ENCODE measurements around the gene COL8A1.

Gene COL8A1

GRCh38 chr3:99761415-99762165, 123.2 kb downstream of the COL8A1 start:
- DNase-seq (ENCODE audit: low spot score), result no peak

GRCh38 chr3:99762901-99763300, 124.5 kb downstream of the COL8A1 start:
- no peak for DNase-seq (ENCODE audit: low spot score)

GRCh38 chr3:99764377-99764776, 126.0 kb downstream of the COL8A1 start:
- DNase-seq (ENCODE audit: low spot score), result no peak

GRCh38 chr3:99765042-99765942, 126.9 kb downstream of the COL8A1 start:
- DNase-seq (ENCODE audit: low spot score), result no peak

GRCh38 chr3:99767291-99767690, 128.9 kb downstream of the COL8A1 start:
- no peak for DNase-seq (ENCODE audit: low spot score)

GRCh38 chr3:99768126-99768525, 129.7 kb downstream of the COL8A1 start:
- no peak for DNase-seq (ENCODE audit: low spot score)

GRCh38 chr3:99768808-99769501, 130.6 kb downstream of the COL8A1 start:
- DNase-seq (ENCODE audit: low spot score), result no peak

GRCh38 chr3:99772171-99772570, 133.8 kb downstream of the COL8A1 start:
- no peak for DNase-seq (ENCODE audit: low spot score)

GRCh38 chr3:99772671-99773070, 134.3 kb downstream of the COL8A1 start:
- no peak for DNase-seq (ENCODE audit: low spot score)

- DNase-seq (ENCODE audit: low spot score), result peak; percentile 22
Observed at GRCh38 chr3:99774467-99774866, 136.1 kb downstream of the COL8A1 start.

GRCh38 chr3:99776516-99777209, 138.3 kb downstream of the COL8A1 start:
- DNase-seq (ENCODE audit: low spot score), result no peak

- no peak for DNase-seq (ENCODE audit: low spot score)
Observed at GRCh38 chr3:99777210-99777549, 138.8 kb downstream of the COL8A1 start.

- no peak for DNase-seq (ENCODE audit: low spot score)
Observed at GRCh38 chr3:99777708-99778107, 139.3 kb downstream of the COL8A1 start.

- no peak for DNase-seq (ENCODE audit: low spot score)
Observed at GRCh38 chr3:99780749-99781148, 142.4 kb downstream of the COL8A1 start.

GRCh38 chr3:99781761-99782160, 143.4 kb downstream of the COL8A1 start:
- no peak for DNase-seq (ENCODE audit: low spot score)

- peak; percentile 76 for DNase-seq (ENCODE audit: low spot score)
Observed at GRCh38 chr3:99783011-99783573, 144.7 kb downstream of the COL8A1 start.

GRCh38 chr3:99789011-99789721, 150.8 kb downstream of the COL8A1 start:
- DNase-seq (ENCODE audit: low spot score), result peak; percentile 60

- DNase-seq (ENCODE audit: low spot score), result no peak
Observed at GRCh38 chr3:99794485-99794884, 156.1 kb downstream of the COL8A1 start.

GRCh38 chr3:99795573-99795972, 157.2 kb downstream of the COL8A1 start:
- no peak for DNase-seq (ENCODE audit: low spot score)

- DNase-seq (ENCODE audit: low spot score), result no peak
Observed at GRCh38 chr3:99799422-99799821, 161.0 kb downstream of the COL8A1 start.

GRCh38 chr3:99803297-99803696, 164.9 kb downstream of the COL8A1 start:
- no peak for DNase-seq (ENCODE audit: low spot score)
